GM23338 (cell line): ENCODE results near the gene DCP2. TPM values are rescaled to one million over a fixed set of nuclear protein-coding genes. Genes with fewer than 3 reads are reported as not detected.

Experiments
- ATAC-seq: fragments of 200-7000 bp; cut with Tn5 transposase; 3 replicates; pipeline ENCODE4 v1.9.1; 2020
- DNase-seq: peaks from one replicate; pipeline ENCODE4 v3.0.0-alpha.2; 2015; ENCODE audit warnings: low spot score
- H2AFZ ChIP-seq: fragments of 200-600 bp; sonication (generic); 2 replicates; pipeline ENCODE4 v1.8.0; 2016; ENCODE audit warnings: antibody characterized with exemption, mild to moderate bottlenecking, moderate library complexity
- H3F3A ChIP-seq: fragments of 200-600 bp; sonication (generic); replicated peaks from 2 replicates; pipeline ENCODE4 v1.8.0; 2017; ENCODE audit warnings: antibody characterized with exemption, mixed run types, low read depth
- H3K27ac ChIP-seq: fragments of 200-600 bp; sonication (generic); 2 replicates; pipeline ENCODE4 v1.6.1; 2016; ENCODE audit warnings: low read depth
- H3K27me3 ChIP-seq: fragments of 200-600 bp; sonication (generic); 2 replicates; pipeline ENCODE4 v1.8.0; 2016; ENCODE audit warnings: mild to moderate bottlenecking, mixed run types, moderate library complexity; ENCODE audit not compliant: insufficient read depth
- H3K36me3 ChIP-seq: fragments of 200-600 bp; sonication (generic); 2 replicates; pipeline ENCODE4 v1.8.0; 2016; ENCODE audit warnings: mild to moderate bottlenecking; ENCODE audit not compliant: insufficient read depth
- H3K4me1 ChIP-seq: fragments of 200-600 bp; sonication (generic); 2 replicates; pipeline ENCODE4 v1.8.0; 2016; ENCODE audit warnings: mild to moderate bottlenecking, moderate library complexity; ENCODE audit not compliant: insufficient read depth
- H3K4me2 ChIP-seq: fragments of 200-600 bp; sonication (generic); 2 replicates; pipeline ENCODE4 v1.7.1; 2017; ENCODE audit warnings: mixed run types
- H3K4me3 ChIP-seq: fragments of 200-600 bp; sonication (generic); 2 replicates; pipeline ENCODE4 v1.6.1; 2016; ENCODE audit warnings: mixed run types
- H3K79me2 ChIP-seq: fragments of 200-600 bp; sonication (generic); replicated peaks from 2 replicates; pipeline ENCODE4 v1.8.0; 2017; ENCODE audit warnings: mild to moderate bottlenecking; ENCODE audit not compliant: insufficient read depth
- H3K9me2 ChIP-seq: fragments of 200-600 bp; sonication (generic); 2 replicates; pipeline ENCODE4 v1.8.0; 2017; ENCODE audit not compliant: insufficient read depth
- H4K20me1 ChIP-seq: fragments of 200-600 bp; sonication (generic); replicated peaks from 2 replicates; pipeline ENCODE4 v1.8.0; 2017; ENCODE audit warnings: mild to moderate bottlenecking; ENCODE audit not compliant: insufficient read depth
- H3K27ac Mint-ChIP-seq: 2 replicates; pipeline ENCODE4 v1.8.0; 2020; ENCODE audit warnings: inconsistent platforms, mild to moderate bottlenecking, moderate library complexity, mixed read lengths
- H3K27me3 Mint-ChIP-seq: 3 replicates; pipeline ENCODE4 v1.8.0; 2022; ENCODE audit warnings: low read depth, mild to moderate bottlenecking, moderate library complexity, mixed read lengths, inconsistent platforms; ENCODE audit not compliant: insufficient read depth, poor library complexity
- H3K36me3 Mint-ChIP-seq: 3 replicates; pipeline ENCODE4 v1.8.0; 2021; ENCODE audit warnings: low read depth, mild to moderate bottlenecking, inconsistent platforms, moderate library complexity, mixed read lengths
- H3K4me1 Mint-ChIP-seq: 3 replicates; pipeline ENCODE4 v1.8.0; 2020; ENCODE audit warnings: mild to moderate bottlenecking, inconsistent platforms, mixed read lengths
- H3K4me3 Mint-ChIP-seq: 3 replicates; pipeline ENCODE4 v1.8.0; 2021; ENCODE audit warnings: moderate library complexity, mild to moderate bottlenecking, inconsistent platforms, mixed read lengths
- H3K9me3 Mint-ChIP-seq: 3 replicates; pipeline ENCODE4 v1.8.0; 2020; ENCODE audit warnings: moderate library complexity, mild to moderate bottlenecking, inconsistent platforms, mixed read lengths
- CREB1 ChIP-seq: fragments of 250-450 bp; sonication (Bioruptor Pico); IDR thresholded peaks from 2 replicates; pipeline ENCODE4 v1.5.0; 2020; ENCODE audit warnings: low read depth, mild to moderate bottlenecking, moderate library complexity
- CTCF ChIP-seq, 2 experiments: fragments of 200-600 bp in 1 of 2; sonication (generic) in 1 of 2; conservative IDR thresholded peaks; 2 replicates each; pipeline versions ENCODE4 v1.5.1 to v1.6.1; 2016 to 2017; ENCODE audit warnings: antibody characterized with exemption in 2 of 2, low read depth in 2 of 2, mild to moderate bottlenecking in 2 of 2, moderate library complexity in 1 of 2
- EZH2 ChIP-seq: fragments of 200-600 bp; sonication (generic); IDR thresholded peaks from one replicate; pipeline ENCODE4 v1.8.0; 2017; ENCODE audit warnings: antibody characterized with exemption, mild to moderate bottlenecking, low read depth; ENCODE audit not compliant: unreplicated experiment
- EZH2phosphoT487 ChIP-seq: fragments of 200-600 bp; sonication (generic); IDR thresholded peaks from one replicate; pipeline ENCODE4 v1.8.1; 2018; ENCODE audit warnings: antibody characterized with exemption; ENCODE audit not compliant: unreplicated experiment
- JUNB ChIP-seq: IDR thresholded peaks from one replicate; pipeline ENCODE4 v1.6.1; 2016; ENCODE audit warnings: antibody characterized with exemption; ENCODE audit not compliant: unreplicated experiment
- NANOG ChIP-seq: IDR thresholded peaks from 2 replicates; pipeline ENCODE4 v1.6.1; 2016; ENCODE audit warnings: antibody characterized with exemption, borderline replicate concordance
- POLR2AphosphoS5 ChIP-seq: IDR thresholded peaks from 2 replicates; pipeline ENCODE4 v1.6.1; 2016; ENCODE audit warnings: antibody characterized with exemption, low read depth
- ZNF114 ChIP-seq: fragments of 250-450 bp; sonication (Bioruptor Pico); IDR thresholded peaks from 2 replicates; pipeline ENCODE4 v1.5.0; 2020; ENCODE audit warnings: mild to moderate bottlenecking, moderate library complexity
- ZNF331 ChIP-seq: fragments of 250-450 bp; sonication (Bioruptor Pico); IDR thresholded peaks from 2 replicates; pipeline ENCODE4 v1.5.0; 2020; ENCODE audit warnings: low read depth, mild to moderate bottlenecking, moderate library complexity
- polyA plus RNA-seq: library from polyadenylated mRNA; unstranded; fragments of >200 nt; fragmentation: Nextera tagmentation; extraction: Ambion mirVana; gene quantifications from 2 replicates; pipeline ENCODE4 v1.2.1, GENCODE V29; 2016
- total RNA-seq: library from RNA; depleted of rRNA; stranded (reverse); fragments of >200 nt; shearing (Covaris generic); gene quantifications from 2 replicates; pipeline ENCODE4 v1.2.3, GENCODE V29; 2014
- TF ChIP-seq, protein P1 (sequence below): IDR thresholded peaks from one replicate; pipeline ENCODE4 v1.6.1; 2018; ENCODE audit warnings: antibody characterized with exemption; ENCODE audit not compliant: unreplicated experiment
- TF ChIP-seq, protein P2 (sequence below): IDR thresholded peaks from 2 replicates; pipeline ENCODE4 v1.6.1; 2016; ENCODE audit warnings: antibody characterized with exemption

Gene DCP2
- total and polyA plus RNA-seq, 2 experiments from 2014 or later: 96.6 to 165 TPM

- H3K9me2 ChIP-seq: no peaks in the 10 kb centered on the region
- no peaks in the 10 kb centered on the region for H3K79me2 ChIP-seq
- H3K36me3 Mint-ChIP-seq: peaks cover 7% of the 10 kb centered on the region; the same call in 1 of the 3 replicates
- H4K20me1 ChIP-seq: no peaks in the 10 kb centered on the region
- H3K9me3 Mint-ChIP-seq: no peaks in the 10 kb centered on the region
- TF ChIP-seq NANOG (no peak), ZNF331 (CRISPR knock-in tag) (no peak), EZH2 (no peak), JUNB (no peak), CTCF (conservative IDR thresholded peaks at IDR 0.05; ENCODE audit: low read depth in 2 of 2) (no peak), ZNF114 (no peak), EZH2phosphoT487 (no peak)
- TF ChIP-seq, protein P1, sequence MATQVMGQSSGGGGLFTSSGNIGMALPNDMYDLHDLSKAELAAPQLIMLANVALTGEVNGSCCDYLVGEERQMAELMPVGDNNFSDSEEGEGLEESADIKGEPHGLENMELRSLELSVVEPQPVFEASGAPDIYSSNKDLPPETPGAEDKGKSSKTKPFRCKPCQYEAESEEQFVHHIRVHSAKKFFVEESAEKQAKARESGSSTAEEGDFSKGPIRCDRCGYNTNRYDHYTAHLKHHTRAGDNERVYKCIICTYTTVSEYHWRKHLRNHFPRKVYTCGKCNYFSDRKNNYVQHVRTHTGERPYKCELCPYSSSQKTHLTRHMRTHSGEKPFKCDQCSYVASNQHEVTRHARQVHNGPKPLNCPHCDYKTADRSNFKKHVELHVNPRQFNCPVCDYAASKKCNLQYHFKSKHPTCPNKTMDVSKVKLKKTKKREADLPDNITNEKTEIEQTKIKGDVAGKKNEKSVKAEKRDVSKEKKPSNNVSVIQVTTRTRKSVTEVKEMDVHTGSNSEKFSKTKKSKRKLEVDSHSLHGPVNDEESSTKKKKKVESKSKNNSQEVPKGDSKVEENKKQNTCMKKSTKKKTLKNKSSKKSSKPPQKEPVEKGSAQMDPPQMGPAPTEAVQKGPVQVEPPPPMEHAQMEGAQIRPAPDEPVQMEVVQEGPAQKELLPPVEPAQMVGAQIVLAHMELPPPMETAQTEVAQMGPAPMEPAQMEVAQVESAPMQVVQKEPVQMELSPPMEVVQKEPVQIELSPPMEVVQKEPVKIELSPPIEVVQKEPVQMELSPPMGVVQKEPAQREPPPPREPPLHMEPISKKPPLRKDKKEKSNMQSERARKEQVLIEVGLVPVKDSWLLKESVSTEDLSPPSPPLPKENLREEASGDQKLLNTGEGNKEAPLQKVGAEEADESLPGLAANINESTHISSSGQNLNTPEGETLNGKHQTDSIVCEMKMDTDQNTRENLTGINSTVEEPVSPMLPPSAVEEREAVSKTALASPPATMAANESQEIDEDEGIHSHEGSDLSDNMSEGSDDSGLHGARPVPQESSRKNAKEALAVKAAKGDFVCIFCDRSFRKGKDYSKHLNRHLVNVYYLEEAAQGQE: no peak
- DNase-seq (no peak), ATAC-seq (no peak)
- H3K27ac ChIP-seq: no peak overlapping the region
- peaks cover 8% of the 10 kb centered on the region for H3K4me1 ChIP-seq
- no peak overlapping the region for H3K27ac Mint-ChIP-seq
- no peaks in the 10 kb centered on the region for H3K36me3 ChIP-seq
- H3K27me3 ChIP-seq: no peaks in the 10 kb centered on the region
- no peak overlapping the region for H3K4me2 ChIP-seq
- H3K4me3 ChIP-seq: no peak overlapping the region
- H3F3A ChIP-seq: no peaks in the 10 kb centered on the region
- H3K27me3 Mint-ChIP-seq: peaks cover 8% of the 10 kb centered on the region
- no peak overlapping the region for H2AFZ ChIP-seq
- no peak overlapping the region for H3K4me3 Mint-ChIP-seq
- H3K4me1 Mint-ChIP-seq: peaks cover 29% of the 10 kb centered on the region
These were observed 62.8 kb downstream of the DCP2 start for GRCh38 chr5:113039229-113039933.

DNA sequence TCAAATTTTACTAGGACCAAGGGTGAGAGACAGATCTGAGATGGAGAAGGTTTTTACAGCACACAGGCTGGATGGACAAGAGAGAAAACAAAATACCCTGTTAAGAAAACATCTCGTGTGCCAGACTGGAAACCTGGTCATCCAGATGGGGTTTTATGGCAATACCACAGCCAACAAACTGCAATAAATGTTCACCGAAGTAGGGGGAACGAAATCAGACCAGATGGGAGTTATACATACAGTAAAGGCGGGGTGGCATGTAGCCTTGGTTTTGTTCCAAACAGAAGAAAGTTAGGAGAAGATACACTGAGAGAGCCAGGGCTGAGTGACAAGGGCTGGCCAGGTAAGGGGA lies 63.3 kb downstream of the DCP2 start:
- Mint-ChIP-seq H3K36me3 (peaks cover 9% of the 10 kb centered on the region; the same call in 1 of the 3 replicates), H3K4me1 (peaks cover 24% of the 10 kb centered on the region), H3K27me3 (peaks cover 11% of the 10 kb centered on the region), H3K9me3 (no peaks in the 10 kb centered on the region), H3K4me3 (no peak overlapping the region), H3K27ac (no peak overlapping the region)
- Histone ChIP-seq H2AFZ (no peak overlapping the region), H3K27ac (no peak overlapping the region), H3K4me3 (no peak overlapping the region), H3K4me1 (peaks cover 8% of the 10 kb centered on the region), H3K9me2 (no peaks in the 10 kb centered on the region), H4K20me1 (no peaks in the 10 kb centered on the region), H3K79me2 (no peaks in the 10 kb centered on the region), H3K36me3 (no peaks in the 10 kb centered on the region), H3K4me2 (no peak overlapping the region), H3F3A (no peaks in the 10 kb centered on the region), H3K27me3 (no peaks in the 10 kb centered on the region)
- ATAC-seq (no peak), DNase-seq (no peak)
- TF ChIP-seq JUNB (no peak), EZH2phosphoT487 (no peak), CREB1 (CRISPR knock-in tag) (no peak), POLR2AphosphoS5 (no peak)
- TF ChIP-seq, protein P2, sequence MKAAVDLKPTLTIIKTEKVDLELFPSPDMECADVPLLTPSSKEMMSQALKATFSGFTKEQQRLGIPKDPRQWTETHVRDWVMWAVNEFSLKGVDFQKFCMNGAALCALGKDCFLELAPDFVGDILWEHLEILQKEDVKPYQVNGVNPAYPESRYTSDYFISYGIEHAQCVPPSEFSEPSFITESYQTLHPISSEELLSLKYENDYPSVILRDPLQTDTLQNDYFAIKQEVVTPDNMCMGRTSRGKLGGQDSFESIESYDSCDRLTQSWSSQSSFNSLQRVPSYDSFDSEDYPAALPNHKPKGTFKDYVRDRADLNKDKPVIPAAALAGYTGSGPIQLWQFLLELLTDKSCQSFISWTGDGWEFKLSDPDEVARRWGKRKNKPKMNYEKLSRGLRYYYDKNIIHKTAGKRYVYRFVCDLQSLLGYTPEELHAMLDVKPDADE: no peak
